Karpas-422 (cell line): ENCODE data around the gene SPATA31C1. TPM values are rescaled to one million over a fixed set of nuclear protein-coding genes. Genes with fewer than 3 reads are reported as not detected.

Experiments used
- DNase-seq: peaks from one replicate; pipeline ENCODE4 v3.0.0-alpha.2; 2015
- H2AFZ ChIP-seq: fragments of 200-600 bp; sonication (generic); 2 replicates; pipeline ENCODE4 v1.6.1; 2014; ENCODE audit warnings: antibody characterized with exemption, low read length, mixed read lengths
- H3K27ac ChIP-seq: fragments of 200-600 bp; sonication (generic); 2 replicates; pipeline ENCODE4 v1.5.1; 2014; ENCODE audit warnings: mild to moderate bottlenecking, low read length, moderate library complexity
- H3K27me3 ChIP-seq: fragments of 200-600 bp; sonication (generic); 2 replicates; pipeline ENCODE4 v1.6.1; 2014; ENCODE audit warnings: low read length, mixed read lengths
- H3K36me3 ChIP-seq: fragments of 200-600 bp; sonication (generic); 2 replicates; pipeline ENCODE4 v1.6.1; 2014; ENCODE audit warnings: low read length, mixed read lengths; ENCODE audit not compliant: insufficient read depth
- H3K4me1 ChIP-seq: fragments of 200-600 bp; sonication (generic); 2 replicates; pipeline ENCODE4 v1.6.1; 2014; ENCODE audit warnings: mild to moderate bottlenecking, low read length, mixed read lengths
- H3K4me2 ChIP-seq: fragments of 200-600 bp; sonication (generic); 2 replicates; pipeline ENCODE4 v1.6.1; 2014; ENCODE audit warnings: low read length, low read depth, mild to moderate bottlenecking; ENCODE audit not compliant: poor library complexity, severe bottlenecking
- H3K4me3 ChIP-seq: fragments of 200-600 bp; sonication (generic); 2 replicates; pipeline ENCODE4 v1.5.1; 2014; ENCODE audit warnings: mild to moderate bottlenecking, antibody characterized with exemption, low read length, mixed read lengths
- H3K79me2 ChIP-seq: fragments of 200-600 bp; sonication (generic); 2 replicates; pipeline ENCODE4 v1.6.1; 2014; ENCODE audit warnings: mild to moderate bottlenecking, low read length, mixed read lengths
- H3K9ac ChIP-seq: fragments of 200-600 bp; sonication (generic); 2 replicates; pipeline ENCODE4 v1.6.0; 2014; ENCODE audit warnings: low read length
- H3K9me2 ChIP-seq: fragments of 200-600 bp; sonication (generic), shearing (Covaris generic); replicated peaks from 2 replicates; pipeline ENCODE4 v1.6.0; 2014; ENCODE audit warnings: mild to moderate bottlenecking, low read length, moderate library complexity; ENCODE audit not compliant: insufficient read depth
- H3K9me3 ChIP-seq: fragments of 300-700, 200-600 bp; sonication (generic); 2 replicates; pipeline ENCODE4 v1.6.1; 2014; ENCODE audit warnings: low read length, mixed read lengths
- H4K20me1 ChIP-seq: fragments of 200-600 bp; sonication (generic); 2 replicates; pipeline ENCODE4 v1.6.1; 2014; ENCODE audit warnings: mild to moderate bottlenecking, antibody characterized with exemption, low read length, low read depth; ENCODE audit not compliant: insufficient read depth
- total RNA-seq: library from RNA; depleted of rRNA; stranded (reverse); fragments of >200 nt; shearing (Covaris generic); gene quantifications from 2 replicates; pipeline ENCODE4 v1.2.3, GENCODE V29; 2014; ENCODE audit warnings: low replicate concordance

Gene SPATA31C1
- total RNA-seq, 1 experiment from 2014 or later, result not detected

GRCh38 chr9:87883990-87884389 is 33.8 kb upstream of the SPATA31C1 start:
- Histone ChIP-seq H3K27ac (no peak overlapping the region), H3K4me2 (no peak overlapping the region), H3K4me3 (no peak overlapping the region), H2AFZ (no peak overlapping the region), H3K9me3 (no peaks in the 10 kb centered on the region), H3K9ac (no peak overlapping the region), H3K36me3 (no peaks in the 10 kb centered on the region), H4K20me1 (no peaks in the 10 kb centered on the region), H3K9me2 (no peaks in the 10 kb centered on the region), H3K4me1 (no peaks in the 10 kb centered on the region), H3K79me2 (no peaks in the 10 kb centered on the region), H3K27me3 (no peaks in the 10 kb centered on the region)
- no peak for DNase-seq

GRCh38 chr9:87884578-87885459 is 32.9 kb upstream of the SPATA31C1 start:
- H3K27ac ChIP-seq, result no peak overlapping the region
- H3K36me3 ChIP-seq, result no peaks in the 10 kb centered on the region
- H3K27me3 ChIP-seq, result no peaks in the 10 kb centered on the region
- H3K9me3 ChIP-seq, result no peaks in the 10 kb centered on the region
- DNase-seq, result no peak
- no peak overlapping the region for H2AFZ ChIP-seq
- no peaks in the 10 kb centered on the region for H3K4me1 ChIP-seq
- H3K4me3 ChIP-seq, result no peak overlapping the region
- no peaks in the 10 kb centered on the region for H3K9me2 ChIP-seq
- H3K9ac ChIP-seq, result no peak overlapping the region
- no peaks in the 10 kb centered on the region for H4K20me1 ChIP-seq
- H3K4me2 ChIP-seq, result no peak overlapping the region
- no peaks in the 10 kb centered on the region for H3K79me2 ChIP-seq

GRCh38 chr9:87885484-87886189 is 32.1 kb upstream of the SPATA31C1 start:
- Histone ChIP-seq H3K4me2 (no peak overlapping the region), H3K27me3 (no peaks in the 10 kb centered on the region), H3K79me2 (no peaks in the 10 kb centered on the region), H3K9ac (no peak overlapping the region), H3K9me3 (no peaks in the 10 kb centered on the region), H3K9me2 (no peaks in the 10 kb centered on the region), H3K36me3 (no peaks in the 10 kb centered on the region), H3K4me3 (no peak overlapping the region), H3K4me1 (no peaks in the 10 kb centered on the region), H3K27ac (no peak overlapping the region), H4K20me1 (no peaks in the 10 kb centered on the region), H2AFZ (no peak overlapping the region)
- no peak for DNase-seq

GRCh38 chr9:87886210-87886932 is 31.4 kb upstream of the SPATA31C1 start:
- Histone ChIP-seq H3K4me2 (no peak overlapping the region), H3K9me3 (no peaks in the 10 kb centered on the region), H3K27me3 (no peaks in the 10 kb centered on the region), H3K4me1 (no peaks in the 10 kb centered on the region), H4K20me1 (no peaks in the 10 kb centered on the region), H3K27ac (no peak overlapping the region), H3K9ac (no peak overlapping the region), H3K79me2 (no peaks in the 10 kb centered on the region), H2AFZ (no peak overlapping the region), H3K4me3 (no peak overlapping the region), H3K9me2 (no peaks in the 10 kb centered on the region), H3K36me3 (no peaks in the 10 kb centered on the region)
- no peak for DNase-seq

- H3K9ac ChIP-seq, result no peak overlapping the region
- no peaks in the 10 kb centered on the region for H3K9me2 ChIP-seq
- no peaks in the 10 kb centered on the region for H3K9me3 ChIP-seq
- no peak overlapping the region for H2AFZ ChIP-seq
- H3K4me1 ChIP-seq, result no peaks in the 10 kb centered on the region
- DNase-seq, result no peak
- H4K20me1 ChIP-seq, result no peaks in the 10 kb centered on the region
- H3K4me2 ChIP-seq, result no peak overlapping the region
- no peaks in the 10 kb centered on the region for H3K79me2 ChIP-seq
- H3K27me3 ChIP-seq, result no peaks in the 10 kb centered on the region
- H3K36me3 ChIP-seq, result no peaks in the 10 kb centered on the region
- H3K27ac ChIP-seq, result no peak overlapping the region
- no peak overlapping the region for H3K4me3 ChIP-seq
These were observed 30.7 kb upstream of the SPATA31C1 start for GRCh38 chr9:87886933-87887505.

- H3K9me3 ChIP-seq, result no peaks in the 10 kb centered on the region
- no peak overlapping the region for H3K9ac ChIP-seq
- H3K79me2 ChIP-seq, result no peaks in the 10 kb centered on the region
- H3K27me3 ChIP-seq, result no peaks in the 10 kb centered on the region
- H4K20me1 ChIP-seq, result no peaks in the 10 kb centered on the region
- H3K36me3 ChIP-seq, result no peaks in the 10 kb centered on the region
- DNase-seq, result no peak
- H2AFZ ChIP-seq, result no peak overlapping the region
- H3K27ac ChIP-seq, result no peak overlapping the region
- H3K4me3 ChIP-seq, result no peak overlapping the region
- no peak overlapping the region for H3K4me2 ChIP-seq
- no peaks in the 10 kb centered on the region for H3K9me2 ChIP-seq
- no peaks in the 10 kb centered on the region for H3K4me1 ChIP-seq
These were observed 29.9 kb upstream of the SPATA31C1 start for GRCh38 chr9:87887661-87888480.

GRCh38 chr9:87888501-87888900 is 29.3 kb upstream of the SPATA31C1 start:
- Histone ChIP-seq H3K27me3 (no peaks in the 10 kb centered on the region), H3K4me2 (no peak overlapping the region), H3K4me3 (no peak overlapping the region), H2AFZ (no peak overlapping the region), H3K4me1 (no peaks in the 10 kb centered on the region), H3K9ac (no peak overlapping the region), H3K27ac (no peak overlapping the region), H3K36me3 (no peaks in the 10 kb centered on the region), H4K20me1 (no peaks in the 10 kb centered on the region), H3K9me2 (no peaks in the 10 kb centered on the region), H3K79me2 (no peaks in the 10 kb centered on the region), H3K9me3 (no peaks in the 10 kb centered on the region)
- no peak for DNase-seq
